NB4 (cell line): Measurements from ENCODE around the gene CYP2D6.

Source experiments
- DNase-seq: peaks from one replicate; pipeline ENCODE4 v3.0.0; 2010; ENCODE audit warnings: low read depth
- H3K4me3 ChIP-seq: one replicate; pipeline ENCODE4 v1.5.1; 2011; ENCODE audit warnings: mild to moderate bottlenecking, low read depth, low read length, moderate library complexity
- MAX ChIP-seq: IDR thresholded peaks from 2 replicates; pipeline ENCODE4 v1.6.1; 2011; ENCODE audit warnings: low read depth, low read length
- MYC ChIP-seq: IDR thresholded peaks from 2 replicates; pipeline ENCODE4 v1.6.1; 2011; ENCODE audit warnings: low read depth, low read length
- POLR2A ChIP-seq: IDR thresholded peaks from 2 replicates; pipeline ENCODE4 v1.6.1; 2011; ENCODE audit warnings: mild to moderate bottlenecking; ENCODE audit not compliant: insufficient read length; ENCODE audit errors: extremely low read depth
- TF ChIP-seq, protein P1 (sequence below): IDR thresholded peaks from one replicate; pipeline ENCODE4 v1.5.1; 2012; ENCODE audit warnings: low read depth, low read length

CYP2D6 gene

DNA sequence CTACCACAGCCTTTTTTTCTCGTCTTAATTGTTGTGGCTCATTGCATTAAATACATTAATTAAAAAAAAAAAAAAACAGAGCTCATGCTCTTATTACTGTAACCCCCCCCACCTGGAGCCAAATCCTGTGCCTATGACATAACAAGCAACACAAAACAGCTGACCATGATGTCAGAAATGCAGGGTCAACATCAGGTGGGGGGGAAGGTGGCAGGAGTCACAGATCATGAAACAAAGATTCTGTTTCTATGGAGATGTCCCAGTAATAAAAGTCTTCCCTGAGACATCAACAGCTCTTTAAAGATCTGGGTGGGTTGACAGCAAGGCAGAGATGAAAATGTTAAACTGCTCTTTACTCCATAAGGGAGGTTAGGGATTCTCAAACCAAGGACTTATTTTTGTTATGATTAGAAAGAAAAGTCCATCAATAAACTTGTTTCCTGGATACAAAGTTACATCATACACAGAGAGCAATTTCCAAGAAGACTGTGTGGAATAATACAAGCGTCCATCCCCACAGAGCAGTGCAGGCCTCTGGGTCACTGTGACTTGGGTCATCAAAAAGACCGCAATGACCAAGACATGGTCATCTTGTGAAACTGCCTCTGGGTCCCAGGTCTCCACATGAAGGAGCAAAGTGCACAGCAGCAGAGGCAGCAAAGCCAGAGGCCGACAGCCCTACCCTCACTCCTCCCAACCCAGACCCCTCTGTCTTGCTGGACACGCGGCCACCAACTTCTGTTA, 42.7 kb upstream of the CYP2D6 start:
- DNase-seq: no peak
- H3K4me3 ChIP-seq: no peak overlapping the region
- TF ChIP-seq, protein P1, sequence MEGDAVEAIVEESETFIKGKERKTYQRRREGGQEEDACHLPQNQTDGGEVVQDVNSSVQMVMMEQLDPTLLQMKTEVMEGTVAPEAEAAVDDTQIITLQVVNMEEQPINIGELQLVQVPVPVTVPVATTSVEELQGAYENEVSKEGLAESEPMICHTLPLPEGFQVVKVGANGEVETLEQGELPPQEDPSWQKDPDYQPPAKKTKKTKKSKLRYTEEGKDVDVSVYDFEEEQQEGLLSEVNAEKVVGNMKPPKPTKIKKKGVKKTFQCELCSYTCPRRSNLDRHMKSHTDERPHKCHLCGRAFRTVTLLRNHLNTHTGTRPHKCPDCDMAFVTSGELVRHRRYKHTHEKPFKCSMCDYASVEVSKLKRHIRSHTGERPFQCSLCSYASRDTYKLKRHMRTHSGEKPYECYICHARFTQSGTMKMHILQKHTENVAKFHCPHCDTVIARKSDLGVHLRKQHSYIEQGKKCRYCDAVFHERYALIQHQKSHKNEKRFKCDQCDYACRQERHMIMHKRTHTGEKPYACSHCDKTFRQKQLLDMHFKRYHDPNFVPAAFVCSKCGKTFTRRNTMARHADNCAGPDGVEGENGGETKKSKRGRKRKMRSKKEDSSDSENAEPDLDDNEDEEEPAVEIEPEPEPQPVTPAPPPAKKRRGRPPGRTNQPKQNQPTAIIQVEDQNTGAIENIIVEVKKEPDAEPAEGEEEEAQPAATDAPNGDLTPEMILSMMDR: no peak
- no peak for TF ChIP-seq MAX
- no peak for TF ChIP-seq POLR2A
- TF ChIP-seq MYC: no peak

DNA sequence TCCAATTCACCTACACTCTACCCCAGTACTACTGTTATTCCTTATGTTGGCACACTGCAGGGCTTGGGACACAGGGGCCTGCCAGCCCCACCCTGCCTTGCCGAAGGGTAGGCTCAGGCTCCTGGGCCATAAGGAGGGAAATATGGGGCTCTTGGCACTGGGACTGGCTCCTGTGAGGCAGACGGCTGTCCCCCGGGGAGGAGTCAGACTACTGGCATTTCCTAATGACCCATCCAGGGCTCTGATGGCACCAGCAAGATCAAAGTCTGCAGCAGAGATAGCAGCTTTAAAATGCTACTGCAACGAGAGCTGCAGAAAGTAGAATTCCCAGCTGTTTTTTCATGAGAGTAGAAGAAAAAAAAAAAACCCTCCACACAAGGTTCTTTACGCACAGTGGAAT, 42.2 kb upstream of the CYP2D6 start:
- no peak for TF ChIP-seq MAX
- TF ChIP-seq, protein P1: no peak
- TF ChIP-seq MYC: no peak
- no peak for TF ChIP-seq POLR2A
- no peak overlapping the region for H3K4me3 ChIP-seq
- DNase-seq: no peak

DNA sequence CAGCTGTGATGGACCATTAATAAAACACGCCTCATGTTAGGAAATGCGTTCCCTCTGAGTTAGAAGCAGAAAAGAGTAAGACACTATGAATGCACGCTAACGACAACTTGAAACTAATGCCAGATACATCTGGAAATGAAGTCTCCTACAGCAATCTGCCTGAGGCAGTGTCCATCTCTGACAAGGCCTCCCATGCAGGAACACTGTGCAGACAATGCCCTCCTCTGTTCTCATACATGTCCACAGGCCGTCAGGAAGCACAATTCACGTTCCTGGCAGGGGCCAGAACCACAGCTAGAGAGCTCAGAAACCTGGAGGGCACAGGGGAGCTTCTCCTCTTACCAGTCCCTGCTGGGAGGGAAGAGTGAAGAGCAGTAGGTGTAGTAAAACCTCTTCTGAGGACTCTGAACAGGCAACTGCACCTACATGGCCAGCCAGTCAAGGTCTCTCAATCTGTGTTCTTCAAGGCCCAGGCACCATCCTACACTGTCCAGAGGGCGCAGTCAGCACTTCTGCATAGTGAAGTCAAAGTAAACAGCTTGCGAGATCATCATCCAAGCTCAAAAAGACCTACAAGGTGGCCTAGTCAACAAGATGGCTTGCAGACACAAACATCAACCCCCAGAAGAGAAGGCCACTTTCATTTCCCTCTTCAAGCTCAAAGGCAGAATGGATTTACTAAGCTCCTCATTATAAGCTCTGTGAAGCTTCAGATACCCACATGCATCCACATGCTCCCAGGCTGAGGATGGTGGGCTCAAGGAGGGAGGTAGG, 41.5 kb upstream of the CYP2D6 start:
- no peak for DNase-seq

DNA sequence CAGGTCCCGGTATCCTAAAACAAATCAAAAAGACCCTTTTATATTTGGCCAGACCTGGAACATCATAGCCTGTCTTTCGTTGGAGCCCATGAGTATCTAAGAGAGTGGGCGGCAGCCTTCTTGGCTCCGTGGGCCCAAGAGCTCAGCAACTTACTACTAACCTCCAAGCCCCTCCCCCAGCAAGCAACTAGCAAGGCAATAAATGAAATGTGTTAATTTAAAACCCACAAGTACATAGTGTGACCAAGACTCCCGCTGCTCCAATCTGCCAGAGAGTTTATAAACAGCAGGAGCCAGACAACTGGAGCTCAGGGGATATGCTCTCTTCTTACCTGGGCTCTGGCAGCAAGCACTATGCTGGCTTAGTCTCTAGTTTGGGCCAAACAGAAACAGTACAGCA, 40.8 kb upstream of the CYP2D6 start:
- DNase-seq: no peak
- TF ChIP-seq MAX (no peak), POLR2A (no peak), MYC (no peak)
- TF ChIP-seq, protein P1: no peak
- H3K4me3 ChIP-seq: no peak overlapping the region

More for the DNA sequence above, 41.5 kb upstream of the CYP2D6 start:
- TF ChIP-seq, protein P1: no peak
- no peak for TF ChIP-seq POLR2A
- no peak for TF ChIP-seq MAX
- no peak for TF ChIP-seq MYC
- no peak overlapping the region for H3K4me3 ChIP-seq

- no peak overlapping the region for H3K4me3 ChIP-seq
- no peak for TF ChIP-seq MYC
- TF ChIP-seq MAX: no peak
- no peak for TF ChIP-seq POLR2A
- TF ChIP-seq, protein P1: no peak
- DNase-seq: no peak
Measured at GRCh38 chr22:42170946-42171345, 40.3 kb upstream of the CYP2D6 start.
